ENCODE results near the gene PXT1. TPM values are rescaled to one million over a fixed set of nuclear protein-coding genes. Genes with fewer than 3 reads are reported as not detected.
A peak's percentile ranks its signal among the peaks of the same experiment; 100 is the strongest.

Gene PXT1
- total RNA-seq, 1 donor from 2014 or later = not detected

DNA sequence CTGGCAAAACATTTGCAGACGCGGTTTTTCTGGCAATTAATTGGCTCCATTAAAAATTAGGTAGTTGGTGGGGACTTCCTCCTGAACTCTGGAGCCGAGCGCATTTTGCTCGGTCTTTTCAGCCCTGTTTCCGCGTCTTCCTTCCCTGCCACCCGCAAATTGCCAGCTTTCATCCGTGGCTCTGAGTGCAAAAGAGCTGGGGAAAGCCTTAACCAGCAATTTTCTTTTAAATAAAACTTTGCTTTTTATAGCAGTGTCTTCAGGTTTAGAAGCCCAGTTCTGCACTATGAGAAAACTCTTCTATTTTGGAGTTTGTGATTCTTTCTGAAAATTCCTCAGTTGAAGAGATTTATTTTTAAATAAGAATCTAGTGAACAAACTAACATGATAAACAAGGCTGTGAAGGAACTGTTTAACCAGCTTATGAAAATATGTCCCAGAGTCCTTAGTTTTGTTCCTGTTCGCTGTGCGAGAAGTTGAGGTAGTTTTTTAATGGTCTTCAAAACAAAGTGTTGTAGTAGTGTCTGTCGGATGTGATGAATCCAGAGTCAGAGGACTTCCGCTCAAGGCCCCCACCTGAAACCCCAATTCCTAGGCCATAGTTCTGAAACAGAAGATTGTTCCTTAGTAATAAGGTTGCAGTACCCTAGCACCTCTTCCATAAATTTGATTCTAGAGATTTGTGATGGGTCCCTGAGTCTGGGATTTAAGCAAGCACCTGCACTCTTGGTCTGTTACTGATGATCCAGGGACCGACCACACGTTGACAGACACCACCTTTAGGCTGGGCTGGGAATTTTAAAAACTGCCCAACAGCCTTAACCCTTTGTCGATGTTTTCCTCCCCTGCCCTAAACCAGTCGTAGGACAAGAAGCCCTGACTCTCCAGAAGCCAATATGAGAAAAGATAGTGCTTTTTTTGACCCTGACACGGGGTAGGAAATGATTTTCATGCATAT, 1.1 kb upstream of the PXT1 start:
- intact Hi-C loops (cut with DNase I) = no loop called here
- no peak for ATAC-seq
- DNase-seq = no peak
- TF ChIP-seq, protein P1, sequence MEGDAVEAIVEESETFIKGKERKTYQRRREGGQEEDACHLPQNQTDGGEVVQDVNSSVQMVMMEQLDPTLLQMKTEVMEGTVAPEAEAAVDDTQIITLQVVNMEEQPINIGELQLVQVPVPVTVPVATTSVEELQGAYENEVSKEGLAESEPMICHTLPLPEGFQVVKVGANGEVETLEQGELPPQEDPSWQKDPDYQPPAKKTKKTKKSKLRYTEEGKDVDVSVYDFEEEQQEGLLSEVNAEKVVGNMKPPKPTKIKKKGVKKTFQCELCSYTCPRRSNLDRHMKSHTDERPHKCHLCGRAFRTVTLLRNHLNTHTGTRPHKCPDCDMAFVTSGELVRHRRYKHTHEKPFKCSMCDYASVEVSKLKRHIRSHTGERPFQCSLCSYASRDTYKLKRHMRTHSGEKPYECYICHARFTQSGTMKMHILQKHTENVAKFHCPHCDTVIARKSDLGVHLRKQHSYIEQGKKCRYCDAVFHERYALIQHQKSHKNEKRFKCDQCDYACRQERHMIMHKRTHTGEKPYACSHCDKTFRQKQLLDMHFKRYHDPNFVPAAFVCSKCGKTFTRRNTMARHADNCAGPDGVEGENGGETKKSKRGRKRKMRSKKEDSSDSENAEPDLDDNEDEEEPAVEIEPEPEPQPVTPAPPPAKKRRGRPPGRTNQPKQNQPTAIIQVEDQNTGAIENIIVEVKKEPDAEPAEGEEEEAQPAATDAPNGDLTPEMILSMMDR (IDR thresholded peaks at IDR 0.05) = no peak
- Histone ChIP-seq H3K4me3 (peak overlapping the region; percentile 79), H3K27me3 (no peaks in the 10 kb centered on the region), H3K9me3 (no peaks in the 10 kb centered on the region), H3K36me3 (no peaks in the 10 kb centered on the region), H3K27ac (peak overlapping the region; percentile 94), H3K4me1 (peaks cover 42% of the 10 kb centered on the region)

DNA sequence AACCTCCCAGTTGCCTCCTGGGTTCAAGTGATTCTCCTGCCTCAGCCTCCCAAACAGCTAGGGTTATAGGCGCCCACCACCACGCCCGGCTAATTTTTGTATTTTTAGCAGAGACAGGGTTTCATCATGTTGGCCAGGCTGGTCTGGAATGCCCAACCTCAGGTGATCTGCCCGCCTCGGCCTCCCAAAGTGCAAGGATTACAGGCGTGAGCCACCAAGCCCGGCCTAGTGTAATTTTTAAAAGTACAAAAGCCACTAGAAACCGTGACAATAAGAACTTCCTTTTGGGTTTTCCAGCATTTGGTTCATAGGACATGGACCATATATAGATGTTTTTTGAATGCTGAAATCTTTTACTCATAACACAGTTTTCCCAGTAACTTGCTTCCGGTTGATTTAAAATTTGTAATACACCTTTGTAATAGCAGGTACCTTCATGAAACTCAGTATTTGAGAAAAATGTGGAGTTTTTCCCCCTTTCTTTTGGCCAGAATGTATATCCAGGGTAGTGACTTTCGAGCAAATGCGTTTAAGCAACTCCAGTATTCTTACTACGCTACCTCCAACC, 467 bp downstream of the PXT1 start:
- Histone ChIP-seq H3K4me3 (peak overlapping the region; percentile 79), H3K9me3 (no peaks in the 10 kb centered on the region), H3K27ac (peak overlapping the region; percentile 94), H3K36me3 (no peaks in the 10 kb centered on the region), H3K4me1 (peaks cover 42% of the 10 kb centered on the region), H3K27me3 (no peaks in the 10 kb centered on the region)
- TF ChIP-seq, protein P1 (IDR thresholded peaks at IDR 0.05) = no peak
- intact Hi-C loops (cut with DNase I) = no loop called here
- DNase-seq = no peak
- no peak for ATAC-seq

DNA sequence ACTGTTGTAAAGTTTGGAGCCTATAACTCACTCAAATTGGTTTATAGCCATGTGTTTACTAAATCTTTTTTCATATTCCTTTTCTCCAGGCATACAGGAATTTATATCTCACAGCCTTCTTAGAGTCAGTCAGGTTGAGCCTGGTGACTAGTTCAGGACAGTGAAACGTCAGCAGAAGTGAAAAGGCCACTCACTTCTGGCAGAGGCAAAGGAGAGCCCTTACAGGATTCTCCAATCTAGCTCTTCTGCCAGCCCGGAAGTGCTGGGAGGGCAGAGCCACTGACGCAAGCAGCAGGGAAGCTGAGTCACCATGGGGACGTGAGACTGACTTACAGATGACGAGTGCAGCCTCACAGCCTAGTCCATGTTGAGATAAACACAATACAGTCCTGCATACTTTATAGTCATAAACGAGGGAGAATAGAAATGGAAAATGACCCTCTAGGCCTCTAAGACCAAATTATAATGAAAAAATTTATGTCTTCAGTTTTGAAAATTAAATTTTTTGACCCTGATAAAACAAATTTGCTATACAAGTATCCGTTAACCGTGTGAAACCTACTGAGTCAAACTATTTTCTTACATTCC, 1.3 kb downstream of the PXT1 start:
- Histone ChIP-seq H3K36me3 (no peaks in the 10 kb centered on the region), H3K4me3 (no peak overlapping the region), H3K4me1 (peaks cover 42% of the 10 kb centered on the region), H3K27ac (peak overlapping the region; percentile 94), H3K27me3 (no peaks in the 10 kb centered on the region), H3K9me3 (no peaks in the 10 kb centered on the region)
- ATAC-seq (peak; percentile 91), DNase-seq (peak; percentile 93)
- intact Hi-C loops (cut with DNase I) = no loop called here
- TF ChIP-seq, protein P1 (IDR thresholded peaks at IDR 0.05) = no peak

DNA sequence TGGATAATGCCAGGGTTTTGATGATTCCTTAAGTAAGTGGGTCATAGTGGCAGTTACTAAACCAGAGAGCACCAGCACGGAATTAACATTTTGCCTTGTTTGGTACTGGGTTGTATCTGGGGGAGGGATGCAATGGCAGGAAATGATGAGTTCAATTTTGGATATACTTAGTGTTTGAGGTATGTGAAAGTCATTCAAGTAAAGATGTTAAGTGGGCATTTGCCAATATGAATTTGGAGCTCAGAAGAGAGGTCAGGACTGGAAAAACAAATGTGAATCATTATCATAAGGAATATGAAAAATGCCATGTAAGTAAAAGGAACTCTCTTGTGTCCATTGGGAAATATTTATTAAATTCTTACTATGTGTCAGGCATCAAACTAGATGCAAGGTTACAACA, 6.2 kb downstream of the PXT1 start:
- Histone ChIP-seq H3K36me3 (no peaks in the 10 kb centered on the region), H3K9me3 (no peaks in the 10 kb centered on the region), H3K27me3 (no peaks in the 10 kb centered on the region), H3K27ac (no peak overlapping the region), H3K4me3 (no peak overlapping the region), H3K4me1 (peaks cover 8% of the 10 kb centered on the region)
- intact Hi-C loops (cut with DNase I) = no loop called here
- ATAC-seq = no peak
- no peak for DNase-seq
- TF ChIP-seq, protein P1 (IDR thresholded peaks at IDR 0.05) = no peak

DNA sequence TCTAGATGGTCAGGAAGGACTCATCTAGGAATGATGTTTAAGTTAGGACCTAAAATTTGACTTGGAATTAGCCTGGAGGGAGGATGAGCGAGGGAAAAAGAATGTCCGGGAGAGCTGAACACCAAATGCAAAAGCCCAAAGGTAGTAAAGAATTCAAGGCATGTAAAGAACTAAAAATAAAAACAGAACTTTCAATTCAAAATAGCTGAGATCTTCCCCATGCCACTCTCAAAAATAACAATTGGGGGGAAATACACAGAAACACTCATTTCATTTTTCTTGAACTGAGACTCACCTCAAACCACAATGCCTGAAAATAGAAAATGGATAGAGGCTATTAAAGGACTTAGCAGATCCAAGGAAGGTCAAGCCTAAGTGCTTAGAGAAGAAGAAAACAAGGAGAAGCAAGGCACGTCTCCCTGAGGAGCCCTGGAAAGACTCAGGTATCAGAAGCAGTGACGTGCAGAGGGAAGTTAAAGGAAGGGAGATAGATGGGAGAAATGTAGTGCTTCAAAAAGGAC, 10.4 kb downstream of the PXT1 start:
- ATAC-seq = no peak
- no peak overlapping the region for H3K4me3 ChIP-seq
- no peak for DNase-seq
- no peaks in the 10 kb centered on the region for H3K9me3 ChIP-seq
- TF ChIP-seq, protein P1 (IDR thresholded peaks at IDR 0.05) = no peak
- intact Hi-C loops (cut with DNase I) = no loop called here
- no peaks in the 10 kb centered on the region for H3K4me1 ChIP-seq
- H3K27me3 ChIP-seq = no peaks in the 10 kb centered on the region
- no peak overlapping the region for H3K27ac ChIP-seq
- no peaks in the 10 kb centered on the region for H3K36me3 ChIP-seq

All from upper lobe of right lung (tissue), 1 donor.